Peyer's patch (tissue), 4 donors: ENCODE data around the gene LDLRAD4. TPM values are rescaled to one million over a fixed set of nuclear protein-coding genes. Genes with fewer than 3 reads are reported as not detected.

Experiments
- DNase-seq, 3 donors: peaks; one replicate each; pipeline ENCODE4 v3.0.0-alpha.2; 2017 to 2019
- H3K27ac ChIP-seq, 4 donors: fragments of 200-600 bp; sonication (generic); one replicate each; pipeline ENCODE4 v1.5.1; 2016 to 2019
- H3K27me3 ChIP-seq, 2 donors: fragments of 200-600 bp; sonication (generic); one replicate each; pipeline ENCODE4 v1.5.1; 2019
- H3K36me3 ChIP-seq, 3 donors: fragments of 200-600 bp; sonication (generic); one replicate each; pipeline ENCODE4 v1.5.1; 2016 to 2019
- H3K4me1 ChIP-seq, 4 donors: fragments of 200-600 bp; sonication (generic); one replicate each; pipeline ENCODE4 v1.5.1; 2016 to 2019
- H3K4me3 ChIP-seq, 4 donors: fragments of 200-600 bp; sonication (generic); 1 replicate in 3 of 4; 2 replicates in 1 of 4; pipeline ENCODE4 v1.5.1; 2016 to 2019; ENCODE audit warnings: mild to moderate bottlenecking in 1 of 4
- H3K9me3 ChIP-seq, 4 donors: fragments of 200-600 bp; sonication (generic); one replicate each; pipeline ENCODE4 v1.5.1; 2016 to 2019; ENCODE audit warnings: mild to moderate bottlenecking in 1 of 4
- CTCF ChIP-seq, 6 experiments: fragments of 450-650 bp in 4 of 6; fragments of 200-600 bp in 2 of 6; sonication (generic) in 1 of 6; IDR thresholded peaks; one replicate each; pipeline ENCODE4 v1.5.1; 2017 to 2019; ENCODE audit warnings: antibody characterized with exemption in 6 of 6, mild to moderate bottlenecking in 3 of 6, moderate library complexity in 1 of 6
- POLR2A ChIP-seq, 2 donors: fragments of 450-650 bp; IDR thresholded peaks; one replicate each; pipeline ENCODE4 v1.5.1; 2017; ENCODE audit warnings: antibody characterized with exemption in 2 of 2, mild to moderate bottlenecking in 2 of 2, moderate library complexity in 2 of 2
- total RNA-seq, 4 donors: library from RNA; depleted of rRNA; stranded (reverse); fragments of >200 nt; gene quantifications; one replicate each; pipeline ENCODE4 v1.1.0, GENCODE V29; 2016

Gene LDLRAD4
- total RNA-seq, 4 donors from 2014 or later: 24.8 to 128 (median 50.0) TPM

GRCh38 chr18:13514558-13514957, 296.0 kb downstream of the LDLRAD4 start:
- H3K27me3 ChIP-seq: no peaks in the 10 kb centered on the region
- no peak for DNase-seq
- no peaks in the 10 kb centered on the region for H3K4me1 ChIP-seq
- H3K9me3 ChIP-seq: no peaks in the 10 kb centered on the region
- no peak overlapping the region for H3K27ac ChIP-seq
- TF ChIP-seq POLR2A (IDR thresholded peaks at IDR 0.05) (no peak), CTCF (IDR thresholded peaks at IDR 0.05) (no peak)
- peaks cover 0 to 5% (median 0%) of the 10 kb centered on the region in 3 donors for H3K36me3 ChIP-seq
- H3K4me3 ChIP-seq: no peak overlapping the region

- no peak for TF ChIP-seq POLR2A (IDR thresholded peaks at IDR 0.05)
- no peak for TF ChIP-seq CTCF (IDR thresholded peaks at IDR 0.05)
- H3K27me3 ChIP-seq: no peaks in the 10 kb centered on the region
- peaks cover 0 to 5% (median 0%) of the 10 kb centered on the region in 3 donors for H3K36me3 ChIP-seq
- H3K4me3 ChIP-seq: no peak overlapping the region
- DNase-seq: no peak
- no peak overlapping the region for H3K27ac ChIP-seq
- H3K4me1 ChIP-seq: no peaks in the 10 kb centered on the region
- H3K9me3 ChIP-seq: no peaks in the 10 kb centered on the region
These were observed 298.3 kb downstream of the LDLRAD4 start for GRCh38 chr18:13516855-13517254.

- no peak overlapping the region for H3K4me3 ChIP-seq
- peaks cover 0 to 5% (median 0%) of the 10 kb centered on the region in 3 donors for H3K36me3 ChIP-seq
- no peaks in the 10 kb centered on the region for H3K4me1 ChIP-seq
- H3K9me3 ChIP-seq: no peaks in the 10 kb centered on the region
- H3K27me3 ChIP-seq: no peaks in the 10 kb centered on the region
- TF ChIP-seq CTCF (IDR thresholded peaks at IDR 0.05) (no peak), POLR2A (IDR thresholded peaks at IDR 0.05) (no peak)
- H3K27ac ChIP-seq: no peak overlapping the region
- no peak for DNase-seq
These were observed 298.8 kb downstream of the LDLRAD4 start for GRCh38 chr18:13517369-13517768.

GRCh38 chr18:13518382-13518781, 299.8 kb downstream of the LDLRAD4 start:
- no peak overlapping the region for H3K4me3 ChIP-seq
- TF ChIP-seq POLR2A (IDR thresholded peaks at IDR 0.05): no peak
- no peak for TF ChIP-seq CTCF (IDR thresholded peaks at IDR 0.05)
- H3K4me1 ChIP-seq: no peaks in the 10 kb centered on the region
- peaks cover 0 to 5% (median 0%) of the 10 kb centered on the region in 3 donors for H3K36me3 ChIP-seq
- no peak overlapping the region for H3K27ac ChIP-seq
- H3K9me3 ChIP-seq: no peaks in the 10 kb centered on the region
- no peak for DNase-seq
- no peaks in the 10 kb centered on the region for H3K27me3 ChIP-seq

DNA sequence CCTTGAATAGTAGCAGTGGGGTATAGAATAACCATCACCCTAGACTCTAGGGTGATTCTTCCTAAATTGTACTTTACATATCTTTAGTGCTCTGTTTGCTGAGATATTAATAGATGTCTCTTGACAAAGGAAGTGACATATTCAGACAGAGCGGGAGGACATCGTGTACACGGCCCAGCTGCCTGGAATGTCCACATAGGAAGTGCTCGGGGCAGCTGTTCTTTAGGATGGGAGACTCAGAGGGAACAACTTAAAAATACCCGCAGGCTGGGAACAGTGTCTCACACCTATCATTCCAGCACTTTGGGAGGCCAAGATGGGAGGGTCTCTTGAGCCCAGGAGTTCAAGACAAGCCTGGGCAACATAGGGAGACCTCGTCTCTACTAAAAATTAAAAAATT, 301.7 kb downstream of the LDLRAD4 start:
- Histone ChIP-seq H3K9me3 (no peaks in the 10 kb centered on the region), H3K27ac (no peak overlapping the region), H3K27me3 (no peaks in the 10 kb centered on the region), H3K4me3 (no peak overlapping the region), H3K36me3 (peaks cover 0 to 5% (median 0%) of the 10 kb centered on the region in 3 donors), H3K4me1 (no peaks in the 10 kb centered on the region)
- TF ChIP-seq POLR2A (IDR thresholded peaks at IDR 0.05) (no peak), CTCF (IDR thresholded peaks at IDR 0.05) (no peak)
- peak in 1 of 3 donors; percentile 59 for DNase-seq

GRCh38 chr18:13520741-13521140, 302.2 kb downstream of the LDLRAD4 start:
- Histone ChIP-seq H3K27me3 (no peaks in the 10 kb centered on the region), H3K4me3 (no peak overlapping the region), H3K4me1 (no peaks in the 10 kb centered on the region), H3K9me3 (no peaks in the 10 kb centered on the region), H3K36me3 (peaks cover 0 to 5% (median 0%) of the 10 kb centered on the region in 3 donors), H3K27ac (no peak overlapping the region)
- no peak for DNase-seq
- TF ChIP-seq POLR2A (IDR thresholded peaks at IDR 0.05): no peak
- TF ChIP-seq CTCF (IDR thresholded peaks at IDR 0.05): no peak
